GM18873 (cell line): ENCODE results near the gene MAPKAPK3.
"Not testable (repeated sequence)": the region's sequence is repeated elsewhere in the genome, so short reads cannot be mapped to it uniquely, and the experiment has no call there.

ENCODE experiments used
- ATAC-seq: cut with Tn5 transposase; IDR thresholded peaks from one replicate; pipeline ENCODE4 v1.9.1; 2021; ENCODE audit warnings: mild to moderate bottlenecking, moderate library complexity, moderate number of reproducible peaks; ENCODE audit not compliant: unreplicated experiment, low FRiP score

Gene MAPKAPK3

GRCh38 chr3:50652709-50653108 is 35.8 kb downstream of the MAPKAPK3 start:
- no peak for ATAC-seq

- no peak for ATAC-seq
Measured at GRCh38 chr3:50653937-50654595, 37.1 kb downstream of the MAPKAPK3 start.

GRCh38 chr3:50655009-50655830 is 38.3 kb downstream of the MAPKAPK3 start:
- ATAC-seq: no peak

GRCh38 chr3:50656417-50657195 is 39.7 kb downstream of the MAPKAPK3 start:
- ATAC-seq: no peak

- ATAC-seq: no peak
Measured at GRCh38 chr3:50657407-50657806, 40.5 kb downstream of the MAPKAPK3 start.

GRCh38 chr3:50657816-50658215 is 40.9 kb downstream of the MAPKAPK3 start:
- ATAC-seq: no peak

- no peak for ATAC-seq
Measured at GRCh38 chr3:50658416-50658815, 41.5 kb downstream of the MAPKAPK3 start.

- ATAC-seq: no peak
Measured at GRCh38 chr3:50658831-50659230, 41.9 kb downstream of the MAPKAPK3 start.

- ATAC-seq: no peak
Measured at GRCh38 chr3:50660386-50660785, 43.4 kb downstream of the MAPKAPK3 start.

- no peak for ATAC-seq
Measured at GRCh38 chr3:50661321-50661837, 44.4 kb downstream of the MAPKAPK3 start.

GRCh38 chr3:50662408-50662807 is 45.5 kb downstream of the MAPKAPK3 start:
- no peak for ATAC-seq

GRCh38 chr3:50665081-50665840 is 48.3 kb downstream of the MAPKAPK3 start:
- ATAC-seq: no peak

- not testable (repeated sequence) for ATAC-seq
Measured at GRCh38 chr3:50665841-50666115, 48.8 kb downstream of the MAPKAPK3 start.

- no peak for ATAC-seq
Measured at GRCh38 chr3:50666837-50667236, 49.9 kb downstream of the MAPKAPK3 start.

- no peak for ATAC-seq
Measured at GRCh38 chr3:50671331-50671730, 54.4 kb downstream of the MAPKAPK3 start.

- ATAC-seq: no peak
Measured at GRCh38 chr3:50672656-50673055, 55.7 kb downstream of the MAPKAPK3 start.

GRCh38 chr3:50673931-50674330 is 57.0 kb downstream of the MAPKAPK3 start:
- ATAC-seq: no peak

GRCh38 chr3:50674349-50675178 is 57.6 kb downstream of the MAPKAPK3 start, which contains the start of gene DOCK3:
DOCK3 (plus strand) TSS chr3:50674927; CDS start chr3:50675264, 337 bp downstream.
- no peak for ATAC-seq
